Hindlimb muscle (tissue), 1 donor: ENCODE results near the gene CAPS. TPM values are rescaled to one million over a fixed set of nuclear protein-coding genes. Genes with fewer than 3 reads are reported as not detected.

ENCODE experiments used
- DNase-seq: peaks from one replicate; pipeline ENCODE4 v3.0.0-alpha.2; 2013
- polyA plus RNA-seq: library from polyadenylated mRNA; unstranded; fragments of 120-200 nt; gene quantifications from one replicate; pipeline ENCODE4 v1.2.1, GENCODE V29; 2013; ENCODE audit not compliant: insufficient read length

Gene CAPS
- polyA plus RNA-seq, 1 donor = 8.0 TPM

DNA sequence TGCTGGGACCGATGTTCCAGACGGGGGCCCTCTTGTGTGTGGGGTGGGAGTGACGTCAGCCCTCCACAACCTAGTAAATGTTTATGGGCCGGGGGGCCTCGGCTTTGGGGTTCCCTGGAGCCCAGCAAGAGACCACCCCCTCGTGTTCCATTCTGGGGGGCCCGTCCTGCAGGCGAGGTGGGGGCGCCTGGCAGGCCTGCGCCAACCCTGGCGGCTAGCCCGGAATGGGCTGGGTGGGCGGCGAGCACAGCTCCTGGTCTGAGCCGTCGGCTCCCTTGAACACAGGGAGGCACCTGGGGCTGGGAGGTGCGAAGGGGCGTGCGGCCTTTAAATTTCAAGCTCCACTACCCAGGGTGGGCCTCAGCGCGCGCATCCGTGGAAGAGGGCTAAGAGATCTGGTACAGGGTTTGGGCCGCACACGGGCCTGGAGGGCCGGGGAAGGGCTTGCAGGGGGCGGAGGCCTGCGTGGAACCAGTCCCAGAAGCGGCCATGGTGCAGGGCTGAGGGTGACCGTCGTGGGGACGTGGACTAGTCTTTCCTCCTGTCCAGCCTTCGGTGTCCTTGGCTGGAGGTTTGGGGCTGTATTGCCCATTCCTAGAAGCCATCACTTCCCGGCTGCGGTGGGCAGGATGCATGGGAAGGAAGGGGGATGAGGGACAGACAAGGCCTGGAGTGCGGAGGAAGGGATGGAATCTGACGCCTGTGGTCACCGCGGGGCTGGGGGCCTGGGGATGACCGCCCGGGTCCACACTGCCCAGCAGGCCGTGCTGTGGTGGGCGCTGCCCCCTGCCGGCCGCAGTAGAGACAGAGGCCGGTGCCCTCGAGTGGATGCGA is 21.9 kb upstream of the CAPS start:
- DNase-seq = no peak

DNA sequence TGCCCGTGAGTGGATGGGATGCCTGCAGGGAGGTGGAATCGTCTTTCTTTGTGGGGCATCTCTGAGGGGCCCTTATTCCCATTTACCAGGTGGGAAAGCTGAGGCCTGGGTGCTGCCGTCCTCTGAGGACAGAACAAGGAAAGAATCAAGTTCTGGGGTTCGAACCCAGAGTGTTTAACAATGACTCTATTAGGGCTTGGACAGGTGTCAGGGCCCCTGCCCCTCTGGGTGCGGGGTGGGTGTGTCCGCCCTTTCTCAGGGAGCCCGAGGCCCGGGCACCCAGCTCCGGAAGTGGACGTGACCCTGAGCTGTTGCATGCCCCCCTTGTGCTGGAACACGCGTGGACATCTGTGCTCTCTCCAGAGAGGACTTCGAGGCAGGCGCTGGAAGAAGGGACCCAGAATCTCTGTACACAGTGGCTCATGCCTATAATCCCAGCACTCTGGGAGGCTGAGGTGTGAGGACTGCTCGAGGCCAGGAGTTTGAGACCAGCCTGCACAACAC is 21.2 kb upstream of the CAPS start:
- no peak for DNase-seq

DNA sequence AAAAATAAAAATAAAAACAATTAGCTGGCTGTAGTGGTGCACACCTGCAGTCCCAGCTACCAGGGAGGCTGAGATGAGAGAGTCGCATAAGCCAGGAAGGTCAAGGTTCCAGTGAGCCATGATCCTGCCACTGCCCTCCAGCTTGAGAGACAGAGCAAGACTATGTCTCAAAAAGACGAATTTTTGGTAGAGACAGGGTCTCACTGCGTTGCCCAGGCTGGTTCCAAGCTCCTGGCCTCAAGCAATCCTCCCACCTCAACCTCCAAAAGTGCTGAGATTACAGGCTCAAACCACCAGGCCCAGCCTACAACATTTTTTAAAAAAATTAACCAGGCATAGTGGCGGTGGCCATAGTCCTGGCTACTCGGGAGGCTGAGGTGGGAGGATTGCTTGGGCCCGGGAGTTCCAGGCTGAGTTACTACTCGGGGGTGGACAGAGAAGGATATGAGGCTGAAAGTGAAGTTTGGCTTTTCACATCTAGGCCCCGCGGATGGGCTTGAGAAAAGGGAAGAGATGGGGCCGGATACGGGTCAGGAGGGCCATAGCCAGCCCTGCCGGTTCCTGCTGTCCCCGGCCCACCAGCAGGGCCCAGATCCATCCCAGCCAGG is 20.7 kb upstream of the CAPS start:
- no peak for DNase-seq

DNA sequence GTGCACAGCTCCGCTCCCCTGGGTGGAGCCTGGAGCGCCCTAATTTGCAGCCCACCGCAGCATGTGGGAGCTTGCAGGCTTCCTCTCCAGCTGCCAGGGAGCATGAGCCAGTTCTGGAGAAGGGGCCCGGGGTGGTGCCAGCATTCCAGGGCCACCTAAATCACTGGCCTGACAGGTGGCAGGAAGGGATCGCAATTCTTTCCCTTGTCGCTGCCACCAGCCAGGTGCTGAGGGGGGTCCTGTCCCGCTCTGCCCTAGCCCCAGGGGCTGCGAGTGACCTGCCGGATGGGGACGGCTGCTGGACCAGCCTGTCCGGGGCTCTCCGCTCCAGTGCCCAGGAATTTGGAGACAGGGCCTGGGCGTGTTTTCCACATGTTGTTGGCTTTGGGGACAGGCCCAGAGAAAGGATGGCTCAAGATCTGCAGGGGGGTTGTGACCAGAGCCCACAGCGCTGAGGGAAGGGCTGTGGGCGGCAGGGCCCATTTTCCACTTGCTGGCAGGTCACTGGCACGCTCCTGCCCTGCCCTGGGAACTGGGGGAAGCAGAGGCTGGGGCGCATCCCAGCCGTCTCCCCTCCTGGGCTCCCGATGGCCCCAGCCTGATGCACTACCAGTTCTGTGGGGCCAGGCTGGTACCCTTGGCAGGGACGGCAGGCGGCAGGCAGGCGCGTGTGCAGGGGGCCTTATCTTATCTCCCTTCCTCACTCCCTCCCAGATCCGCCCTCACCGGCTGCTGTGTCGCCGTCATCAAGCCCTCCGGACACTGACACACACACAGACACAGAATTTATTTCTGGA is 19.9 kb upstream of the CAPS start:
- DNase-seq = no peak

DNA sequence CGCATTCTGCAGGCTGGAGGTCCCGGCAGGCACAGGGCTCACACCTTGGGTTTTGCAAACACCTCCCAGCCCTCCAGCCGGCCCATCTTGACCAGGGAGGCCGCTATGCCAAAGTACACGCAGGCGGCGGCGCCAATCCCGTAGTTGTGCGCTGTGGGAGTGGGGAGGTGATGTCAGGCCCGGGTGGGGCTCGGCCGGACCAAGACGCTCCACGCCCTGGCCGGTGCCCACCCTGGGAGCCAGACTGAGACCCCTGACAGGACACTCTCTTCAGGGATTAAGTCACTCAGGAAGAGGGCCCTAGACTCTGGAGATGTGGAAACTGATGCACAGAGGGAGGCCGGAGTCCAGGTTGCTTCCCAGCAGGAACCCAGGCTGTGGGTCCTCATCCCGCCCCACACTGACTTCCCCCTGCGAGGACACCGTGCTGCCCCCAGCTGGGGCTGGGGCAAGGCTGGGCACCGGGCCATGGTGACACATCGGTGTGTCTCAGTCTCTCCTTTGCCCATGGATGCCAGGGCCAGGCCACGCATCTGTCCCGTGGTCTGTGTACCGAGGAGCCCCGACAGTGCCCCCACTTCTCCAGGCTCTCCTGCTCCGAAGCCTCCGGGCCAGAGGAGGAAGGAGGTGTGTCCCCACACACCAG is 19.2 kb upstream of the CAPS start:
- no peak for DNase-seq

DNA sequence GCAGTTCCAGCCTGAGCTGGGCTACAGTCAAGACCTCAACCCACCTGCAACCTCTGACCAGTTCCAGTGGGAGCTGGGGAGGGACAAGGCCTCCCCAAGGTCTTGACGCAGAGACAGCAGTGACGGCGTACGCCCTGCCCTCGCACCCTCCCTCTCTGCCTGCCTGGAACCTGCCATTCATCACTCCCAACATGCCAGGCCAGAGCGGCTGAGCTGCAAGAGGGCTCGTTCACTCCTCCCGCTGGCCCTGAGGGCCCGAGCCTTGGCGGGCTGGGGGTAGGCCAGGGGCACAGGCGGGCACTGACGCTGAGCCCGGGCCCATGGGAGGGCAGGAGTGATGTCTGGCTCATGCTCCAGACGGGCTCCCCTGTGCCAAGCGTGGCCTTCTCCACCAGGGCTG is 18.6 kb upstream of the CAPS start:
- DNase-seq = no peak

DNA sequence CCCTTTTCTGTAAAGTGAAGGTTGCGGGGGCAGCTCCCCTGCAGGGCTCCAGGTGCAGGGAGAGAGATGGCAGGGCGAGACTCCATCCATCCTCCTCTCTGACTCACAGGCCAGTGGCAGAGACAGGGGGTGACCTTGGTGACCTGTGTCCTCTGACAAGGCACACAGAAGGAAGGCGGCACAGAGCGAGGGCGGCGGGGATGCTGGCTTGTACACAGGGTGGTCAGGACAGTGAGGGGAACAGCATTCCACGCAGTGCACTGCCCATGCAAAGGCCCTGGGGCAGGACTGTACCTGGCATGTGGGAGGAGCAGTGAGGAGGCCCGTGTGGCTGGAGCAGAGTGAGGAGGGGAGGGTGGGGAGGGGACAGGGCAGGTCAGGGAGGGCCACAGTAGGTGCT is 18.2 kb upstream of the CAPS start:
- DNase-seq = no peak

DNA sequence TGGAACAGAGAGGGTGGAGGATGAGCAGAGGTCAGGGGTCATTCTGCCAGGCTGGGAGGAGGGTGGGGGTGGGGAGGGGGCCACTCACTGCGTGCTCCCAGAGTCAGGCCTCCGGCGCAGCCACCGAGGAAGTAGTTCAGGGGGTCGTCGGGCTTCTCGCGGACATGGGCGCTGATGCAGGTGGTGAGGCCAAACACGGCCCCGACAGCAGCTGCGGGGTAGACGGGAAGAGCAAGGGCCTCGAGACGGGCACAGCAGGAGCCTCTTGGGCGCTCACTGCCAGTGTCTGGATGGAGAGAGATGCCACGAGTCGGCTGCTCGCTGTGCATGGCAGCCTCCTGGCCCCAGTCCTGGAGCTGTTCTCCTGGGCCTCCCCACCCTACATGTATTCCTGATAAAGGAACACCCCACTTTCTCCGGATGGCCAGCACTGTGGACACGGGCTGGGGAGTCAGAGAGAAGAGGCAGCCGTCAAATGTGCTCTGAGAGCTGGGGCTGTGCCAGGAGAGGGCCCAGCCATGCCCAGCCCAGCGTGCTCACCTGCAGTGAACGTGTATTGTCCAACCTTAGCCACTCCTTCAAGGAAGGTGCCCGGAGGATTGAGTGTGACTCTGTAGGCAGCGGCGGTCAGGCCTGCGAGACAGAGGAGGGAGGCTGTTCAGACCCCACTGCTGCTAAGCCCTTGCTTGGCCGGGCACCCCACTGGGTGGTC is 17.5 kb upstream of the CAPS start:
- DNase-seq = no peak

DNA sequence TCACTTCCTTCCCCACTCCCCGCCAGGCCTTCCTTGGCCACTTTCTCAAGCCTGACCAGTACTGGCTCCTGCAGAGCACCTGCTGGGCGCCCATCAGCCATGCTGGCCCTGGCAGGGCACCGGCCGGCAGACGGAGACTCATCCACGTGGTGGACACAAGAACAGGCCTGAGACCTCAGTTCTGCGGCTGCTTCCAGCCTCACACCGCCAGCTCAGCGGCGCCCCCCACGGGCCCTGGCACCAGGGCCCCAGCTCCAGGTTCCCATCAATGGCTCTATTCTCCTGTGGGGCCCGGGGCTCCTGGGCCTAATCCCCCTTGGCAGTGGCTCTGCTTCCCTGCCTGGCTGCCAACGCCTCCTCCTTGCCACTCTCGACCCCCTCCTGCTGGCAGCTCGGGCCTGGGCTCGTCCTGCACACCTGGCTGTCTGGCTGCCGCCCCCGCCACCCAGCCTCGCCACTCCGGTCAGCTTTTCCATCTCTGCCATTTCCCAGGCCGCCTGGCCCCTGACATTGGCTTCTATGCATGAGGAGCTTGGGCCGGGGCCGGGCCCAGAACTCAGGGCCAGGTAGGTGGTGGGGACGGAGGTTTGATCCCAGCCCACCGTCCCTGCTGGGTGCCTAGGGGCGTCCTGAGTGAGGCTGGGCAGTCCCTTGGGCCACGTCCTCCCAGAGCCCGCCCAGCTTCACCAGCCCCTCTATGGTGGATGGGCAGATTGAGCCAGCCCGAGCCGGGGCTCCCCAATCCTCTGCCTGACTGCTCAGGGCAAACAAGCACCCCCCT is 16.7 kb upstream of the CAPS start:
- DNase-seq = no peak

DNA sequence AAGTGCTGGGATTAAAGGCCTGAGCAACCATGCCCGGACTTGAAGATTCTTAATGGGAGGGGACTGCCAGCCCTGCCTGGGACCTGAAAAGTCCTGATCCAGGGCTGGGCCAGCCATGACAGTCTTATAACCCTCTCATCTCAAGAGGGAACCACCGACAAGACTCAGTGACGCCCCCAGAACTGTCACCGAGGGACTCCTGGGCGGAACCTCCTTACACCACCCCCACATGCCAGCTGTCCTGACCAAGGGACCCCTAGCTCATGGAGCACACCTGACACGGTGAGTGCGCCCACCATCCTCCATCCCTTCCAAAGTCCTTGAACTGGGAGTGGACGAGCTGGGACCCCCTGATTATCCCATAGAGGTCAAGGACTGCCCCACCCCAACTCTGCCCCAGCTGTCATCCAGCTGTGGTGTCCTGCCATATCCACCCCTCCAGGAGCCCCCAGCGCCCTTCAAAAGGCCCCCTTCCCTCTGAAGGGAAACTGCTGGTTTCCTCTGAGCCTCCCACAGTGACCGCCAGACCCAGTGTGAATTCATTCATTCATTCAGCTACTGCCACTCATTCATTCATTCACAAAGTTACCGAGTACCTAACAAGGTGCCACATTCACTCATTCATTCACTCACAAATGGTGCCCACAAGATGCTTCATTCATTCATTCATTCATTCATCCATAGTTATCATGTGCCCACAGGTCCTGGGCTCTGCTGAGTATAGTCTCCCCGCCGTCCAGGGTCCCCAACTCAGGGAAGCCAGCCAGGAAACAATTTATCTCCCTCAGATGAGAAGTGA is 14.1 kb upstream of the CAPS start:
- no peak for DNase-seq

DNA sequence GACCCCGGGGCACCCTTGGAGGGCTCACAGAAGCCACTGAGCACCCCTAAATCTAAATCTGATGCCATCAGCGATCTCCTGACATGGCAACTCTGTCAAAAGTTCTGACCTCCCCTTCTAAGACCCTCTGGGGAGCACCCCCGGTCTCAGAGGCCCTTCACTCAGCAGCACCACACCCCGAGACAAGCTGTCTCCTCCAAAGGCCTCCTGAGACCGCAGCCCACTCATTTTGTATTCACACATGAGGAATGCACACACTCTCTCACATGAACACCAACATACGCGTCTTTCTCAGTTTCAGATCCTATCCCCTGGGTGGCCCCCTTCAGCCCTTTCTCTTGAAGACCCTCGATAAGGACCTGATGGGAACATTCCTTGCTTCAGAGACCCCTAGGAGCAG is 13.1 kb upstream of the CAPS start:
- DNase-seq = no peak

DNA sequence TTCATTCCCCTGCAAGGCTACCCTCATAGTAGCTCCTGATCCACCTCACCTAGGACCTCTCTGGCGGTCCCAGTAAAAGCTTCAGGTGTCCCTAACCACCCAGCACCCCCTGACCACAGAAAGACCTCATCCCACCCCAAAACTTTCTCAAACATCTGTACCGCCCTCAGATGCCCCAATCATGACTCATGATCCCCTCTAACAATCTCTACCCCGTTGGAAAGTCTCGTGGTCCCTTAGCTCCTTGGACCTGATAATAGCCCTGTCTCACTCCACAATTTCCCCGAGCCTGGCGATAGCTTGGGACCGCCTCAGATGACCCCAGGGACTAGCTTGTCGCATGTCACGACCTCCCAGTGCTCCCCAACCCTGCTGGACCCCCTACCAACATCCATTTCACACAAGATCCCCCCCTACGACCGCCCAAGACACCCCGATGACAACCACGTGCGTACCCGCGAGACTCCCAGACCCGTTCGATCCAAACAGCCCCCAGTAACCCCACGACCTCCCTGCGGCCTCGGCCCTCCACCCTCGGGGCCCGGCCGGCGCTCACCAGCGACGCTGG is 10.9 kb upstream of the CAPS start:
- DNase-seq = no peak

DNA sequence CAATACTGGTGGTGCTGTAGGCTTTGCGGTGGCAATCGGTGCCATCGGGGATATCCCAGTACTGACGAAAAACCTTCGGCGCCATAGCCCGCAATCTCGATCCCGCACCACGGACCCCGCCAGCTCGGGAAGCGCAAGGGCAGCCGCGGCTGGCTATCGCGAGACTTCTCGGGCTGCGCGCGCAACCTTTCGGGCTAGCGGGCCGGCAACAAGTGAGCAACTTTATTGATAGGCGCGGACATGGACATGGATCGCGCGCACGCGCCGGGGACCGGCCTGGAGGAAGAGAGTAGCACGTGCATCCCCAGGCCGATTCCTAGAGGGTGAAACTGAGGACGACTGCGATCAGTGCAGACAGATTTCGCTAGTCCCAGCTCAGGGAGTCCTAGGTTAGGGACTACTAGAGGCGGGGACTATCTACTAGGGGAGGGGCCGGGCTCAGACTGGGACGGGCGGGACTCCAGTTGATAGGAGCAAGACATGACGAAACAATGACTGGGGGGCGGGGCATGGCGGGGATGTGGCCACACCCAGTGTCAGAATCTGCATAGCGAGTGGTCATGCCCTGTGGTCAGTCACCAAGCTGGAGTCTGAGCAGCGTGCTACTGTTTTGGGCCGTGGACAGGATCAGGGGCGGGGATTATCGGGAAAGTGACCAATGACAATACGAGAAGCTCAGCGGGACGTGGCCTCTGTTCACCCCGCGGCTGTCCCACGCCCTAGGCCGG is 10.3 kb upstream of the CAPS start, which contains the start of gene NDUFA11:
Gene NDUFA11 (minus strand): TSS at position 167 of the 728 bp plus-strand sequence. CDS start 82 bp downstream, at position 85.
- peak; percentile 97 for DNase-seq

DNA sequence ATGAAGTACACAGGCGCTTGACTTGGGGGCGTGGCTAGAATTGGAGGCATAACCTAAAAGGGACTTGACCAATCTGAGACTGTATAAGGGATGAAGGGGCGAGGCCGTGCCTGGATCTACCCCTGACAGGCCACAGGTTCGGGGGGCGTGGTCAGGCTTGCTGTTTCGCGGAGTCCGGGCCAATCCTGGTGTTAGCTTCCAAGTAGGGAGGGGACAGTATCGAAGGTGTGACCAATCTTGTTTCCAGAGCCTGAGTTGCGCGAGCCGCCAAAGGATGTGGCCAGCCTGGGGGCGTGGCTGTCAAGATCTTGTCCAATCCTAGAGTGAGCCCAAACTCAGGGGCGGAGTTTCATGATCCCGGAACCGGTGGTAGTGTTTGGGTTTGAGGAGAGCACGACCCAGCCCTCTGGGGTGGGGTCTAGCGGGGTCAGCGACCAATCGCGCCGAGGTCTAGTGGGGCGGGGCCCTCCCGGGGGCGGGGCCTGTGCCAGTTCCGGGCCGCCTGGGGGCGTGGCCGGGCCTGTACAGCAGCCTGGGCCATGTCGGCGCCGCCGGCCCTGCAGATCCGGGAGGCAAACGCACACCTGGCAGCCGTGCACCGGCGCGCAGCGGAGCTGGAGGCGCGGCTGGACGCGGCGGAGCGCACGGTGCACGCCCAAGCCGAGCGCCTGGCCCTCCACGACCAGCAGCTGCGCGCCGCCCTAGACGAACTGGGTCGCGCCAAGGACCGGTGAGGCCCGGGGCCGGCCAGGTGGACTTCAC is 9.5 kb upstream of the CAPS start, which contains the start of gene VMAC:
Gene VMAC (plus strand): TSS at position 521 of the 762 bp plus-strand sequence. CDS start 19 bp downstream, at position 540.
- peak; percentile 99 for DNase-seq

DNA sequence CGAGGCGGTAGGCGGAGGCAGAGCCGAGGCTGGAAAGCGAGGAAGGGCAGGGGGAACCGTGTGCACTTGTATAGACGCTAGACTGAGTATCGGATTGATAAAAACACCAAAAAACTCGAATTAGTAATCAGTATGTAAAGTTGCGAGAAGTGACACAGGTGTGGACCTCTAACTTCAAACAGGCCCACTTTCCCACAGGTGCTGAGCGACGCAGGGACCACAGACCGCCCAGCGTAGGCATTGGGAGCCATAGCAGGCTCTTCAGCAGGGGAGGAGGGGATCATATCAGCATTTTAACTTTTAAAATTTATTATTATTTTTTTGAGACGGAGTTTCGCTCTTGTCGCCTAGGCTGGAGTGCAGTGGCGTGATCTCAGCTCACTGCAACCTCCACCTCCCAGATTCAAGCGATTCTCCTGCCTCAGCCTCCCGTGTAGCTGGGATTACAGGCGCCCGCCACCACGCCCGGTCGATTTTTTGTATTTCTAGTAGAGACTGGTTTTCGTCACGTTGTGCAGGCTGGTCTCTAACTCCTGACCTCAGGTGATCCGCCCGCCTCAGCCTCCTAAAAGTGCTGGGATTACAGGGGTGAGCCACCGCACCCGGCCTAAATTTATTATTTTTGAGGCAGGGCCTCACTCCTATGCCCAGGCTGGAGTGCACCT is 8.8 kb upstream of the CAPS start:
- DNase-seq = no peak

DNA sequence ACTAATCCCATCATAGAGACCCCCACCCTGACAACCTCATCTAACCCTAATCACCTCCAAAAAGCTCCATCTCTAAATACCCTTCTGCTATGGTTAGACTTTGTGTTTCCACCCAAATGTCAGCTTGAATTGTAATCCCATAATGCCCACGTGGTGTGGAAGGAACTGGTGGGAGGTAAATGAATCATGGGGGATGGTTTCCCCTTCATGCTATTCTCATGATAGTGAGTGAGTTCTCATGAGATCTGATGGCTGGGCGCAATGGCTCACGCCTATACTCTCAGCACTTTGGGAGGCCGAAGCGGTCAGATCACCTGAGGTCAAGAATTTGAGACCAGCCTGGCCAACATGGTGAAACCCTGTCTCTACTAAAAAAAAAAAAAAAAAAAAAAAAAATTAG is 6.8 kb upstream of the CAPS start:
- DNase-seq = no peak

DNA sequence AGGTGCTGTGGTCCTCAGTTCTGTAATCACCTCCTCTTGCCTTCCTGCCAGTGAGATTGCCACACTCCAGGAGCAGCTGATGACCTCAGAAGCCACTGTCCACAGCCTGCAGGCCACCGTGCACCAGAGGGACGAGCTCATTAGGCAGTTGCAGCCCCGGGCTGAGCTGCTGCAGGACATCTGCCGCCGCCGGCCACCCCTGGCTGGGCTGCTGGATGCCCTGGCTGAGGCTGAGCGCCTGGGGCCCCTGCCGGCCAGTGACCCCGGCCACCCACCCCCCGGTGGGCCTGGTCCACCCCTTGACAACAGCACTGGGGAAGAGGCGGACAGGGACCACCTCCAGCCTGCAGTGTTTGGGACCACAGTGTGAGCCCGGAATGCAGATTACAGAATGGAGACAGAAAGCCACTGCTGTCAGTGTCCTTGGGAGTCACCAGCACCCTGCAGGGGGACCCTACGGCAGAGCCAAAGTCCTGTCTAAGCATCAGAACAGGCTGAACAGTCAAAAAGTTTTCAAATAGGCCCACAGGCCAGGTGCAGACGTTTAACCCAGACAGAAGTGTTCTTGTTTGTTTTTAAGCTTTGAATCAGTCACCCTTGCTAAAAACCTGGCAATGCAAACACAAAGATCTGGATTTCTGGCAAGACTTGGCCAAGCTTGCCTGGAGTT is 5.1 kb upstream of the CAPS start:
- no peak for DNase-seq
